HG02678 (cell line): ENCODE results near the gene RAB27B.
"Not testable (repeated sequence)": the region's sequence is repeated elsewhere in the genome, so short reads cannot be mapped to it uniquely, and the experiment has no call there.

ENCODE experiments used
- ATAC-seq: cut with Tn5 transposase; IDR thresholded peaks from one replicate; pipeline ENCODE4 v1.9.1; 2021; ENCODE audit warnings: mild to moderate bottlenecking, moderate library complexity; ENCODE audit not compliant: unreplicated experiment

The RAB27B gene

GRCh38 chr18:54828281-54828881 is at the start of gene RAB27B:
Gene RAB27B, plus strand, starts transcription at chr18:54828477. Its CDS starts 49,109 bp downstream, at chr18:54877586.
- ATAC-seq = peak; percentile 81

DNA sequence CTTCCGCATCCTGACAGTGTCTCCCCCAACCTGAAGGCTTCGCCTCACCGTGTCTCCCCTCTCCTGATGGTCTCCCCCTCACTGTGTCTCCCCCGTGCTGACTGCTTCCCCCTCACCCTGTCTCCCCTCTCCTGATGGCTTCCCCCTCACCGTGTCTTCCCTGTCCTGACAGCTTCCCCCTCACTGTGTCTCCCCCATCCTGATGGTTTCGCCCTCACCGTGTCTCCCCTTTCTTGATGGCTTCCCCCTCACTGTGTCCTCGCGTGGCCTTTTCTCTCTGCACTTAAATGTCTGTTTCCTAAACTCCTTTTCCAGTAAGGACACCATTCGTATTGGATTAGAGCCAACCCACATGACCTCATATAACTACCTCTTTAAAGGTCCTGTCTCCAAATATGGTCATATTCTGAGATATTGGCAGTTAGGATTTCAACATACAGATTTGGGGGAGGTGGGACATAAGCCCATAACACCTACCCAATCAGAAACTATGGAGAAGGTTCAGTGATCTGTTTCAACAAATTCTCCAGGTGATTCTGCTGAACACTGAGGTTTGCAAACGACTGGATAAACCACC is 47.9 kb upstream of the RAB27B start:
- ATAC-seq = no peak

GRCh38 chr18:54780970-54781369 is 47.3 kb upstream of the RAB27B start:
- no peak for ATAC-seq

- no peak for ATAC-seq
These were observed 45.1 kb upstream of the RAB27B start for GRCh38 chr18:54783139-54783538.

DNA sequence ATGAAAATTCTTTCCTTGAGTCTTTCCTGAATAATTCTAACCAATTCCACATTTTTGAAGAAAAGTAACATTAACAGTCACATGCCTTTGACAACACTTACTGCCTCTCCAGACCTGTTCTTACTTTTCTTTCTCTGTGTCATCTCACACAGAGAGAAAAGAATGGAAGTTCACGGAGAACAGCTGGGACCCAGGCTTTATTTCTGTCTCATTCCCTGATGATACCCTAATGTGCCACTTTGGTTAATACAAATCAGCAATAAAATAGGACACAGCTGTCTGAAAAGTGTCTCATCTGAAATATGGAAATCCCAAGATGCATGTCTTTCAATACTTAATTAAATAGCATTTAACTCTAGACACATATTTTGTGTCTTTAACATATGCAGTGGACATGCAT is 42.1 kb upstream of the RAB27B start:
- ATAC-seq = no peak

GRCh38 chr18:54787121-54787520 is 41.2 kb upstream of the RAB27B start:
- no peak for ATAC-seq

GRCh38 chr18:54787616-54788015 is 40.7 kb upstream of the RAB27B start:
- ATAC-seq = no peak

GRCh38 chr18:54790109-54790508 is 38.2 kb upstream of the RAB27B start:
- no peak for ATAC-seq

DNA sequence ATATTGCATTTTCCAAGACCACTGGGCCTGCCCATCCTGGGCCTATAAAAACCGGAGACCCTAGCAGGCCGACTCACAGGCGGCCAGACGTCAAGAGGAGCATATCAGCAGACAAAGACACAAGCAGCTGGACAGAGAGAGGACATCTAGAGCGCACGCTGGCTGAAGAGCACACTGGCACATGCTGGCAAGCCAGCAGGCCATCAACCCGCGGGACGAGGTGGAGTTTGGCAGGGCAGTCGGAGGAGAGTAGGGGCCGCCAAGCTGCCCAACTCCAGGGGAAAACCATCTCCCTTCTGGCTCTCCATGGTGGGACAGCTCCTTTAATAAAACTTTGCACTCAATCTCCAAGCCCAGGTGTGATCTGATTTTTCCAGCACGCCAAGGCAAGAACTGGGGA is 36.6 kb upstream of the RAB27B start:
- no peak for ATAC-seq

GRCh38 chr18:54792079-54792478 is 36.2 kb upstream of the RAB27B start:
- ATAC-seq = no peak

DNA sequence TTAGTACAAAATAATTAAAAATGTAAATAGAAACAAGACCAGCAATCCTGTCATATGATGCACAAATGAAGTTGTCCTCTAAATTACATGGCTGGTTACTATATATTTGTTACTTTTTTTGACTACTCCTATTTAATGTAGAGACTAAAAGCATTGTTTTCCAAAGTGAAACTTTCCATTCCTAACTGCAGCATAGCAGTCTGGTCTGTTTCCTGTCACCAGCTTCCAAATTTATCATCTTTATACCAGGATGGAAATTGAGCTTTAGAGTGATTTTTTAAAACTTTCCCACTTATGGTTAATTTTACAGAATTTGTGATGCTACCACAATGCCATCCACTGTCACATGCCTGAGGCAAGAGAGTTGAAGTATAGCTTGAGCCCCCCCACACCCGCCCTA is 33.5 kb upstream of the RAB27B start:
- no peak for ATAC-seq

DNA sequence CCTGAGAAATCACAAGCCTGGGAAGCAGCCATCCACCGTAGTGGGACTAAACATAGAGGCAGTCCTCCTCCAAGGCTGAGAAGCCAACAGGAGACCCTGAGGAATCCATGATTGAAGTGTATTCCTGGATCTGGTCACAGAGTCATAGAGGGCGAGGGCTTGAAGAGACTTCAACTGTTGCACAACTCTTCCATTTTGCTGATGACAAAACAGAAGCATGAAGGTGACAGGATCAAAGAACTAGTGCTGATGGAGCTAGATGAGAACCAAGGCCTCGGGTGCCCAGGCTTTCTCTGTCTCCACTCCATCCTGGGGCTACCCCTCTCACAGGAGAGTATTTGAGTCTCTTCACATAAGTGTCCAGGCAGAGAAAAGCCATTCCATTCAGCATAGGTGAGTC is 30.1 kb upstream of the RAB27B start:
- no peak for ATAC-seq

DNA sequence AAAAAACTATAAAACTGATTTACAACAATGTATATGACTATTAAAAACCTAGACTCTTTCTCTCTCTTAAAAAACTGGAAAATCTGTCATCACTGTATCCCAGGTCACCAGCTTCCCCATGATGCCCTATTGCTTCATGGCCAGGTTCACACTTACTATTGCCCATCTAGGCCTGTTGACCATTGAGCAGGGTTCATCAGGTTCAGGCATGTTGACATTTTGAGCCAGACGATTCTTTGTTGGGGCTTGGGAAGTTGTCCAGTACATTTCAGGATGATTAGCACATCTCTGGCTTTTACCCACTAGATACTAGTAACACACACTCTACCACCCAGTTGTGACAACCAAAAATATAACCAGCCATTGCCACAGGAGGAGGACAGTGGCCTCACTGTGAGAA is 26.9 kb upstream of the RAB27B start:
- ATAC-seq = no peak

DNA sequence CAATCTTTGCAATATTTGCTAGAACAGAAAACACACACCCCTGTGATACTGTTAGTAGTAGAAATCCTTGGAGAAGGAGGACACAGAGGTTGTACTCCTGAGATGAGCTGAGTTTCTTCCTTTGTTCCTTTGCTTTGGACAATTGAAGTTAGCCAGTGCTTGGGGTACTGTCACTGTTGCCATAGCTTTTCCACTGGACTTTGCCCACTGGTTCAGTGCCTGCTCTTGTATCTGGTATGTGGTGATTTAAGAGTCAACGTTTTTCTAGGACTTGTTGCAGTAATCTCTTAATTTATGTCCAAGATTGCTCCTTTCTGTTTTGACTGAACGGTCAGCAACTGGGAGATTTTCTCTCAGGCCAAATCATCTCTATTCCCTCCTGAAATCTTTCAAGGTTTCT is 26.1 kb upstream of the RAB27B start:
- ATAC-seq = no peak

DNA sequence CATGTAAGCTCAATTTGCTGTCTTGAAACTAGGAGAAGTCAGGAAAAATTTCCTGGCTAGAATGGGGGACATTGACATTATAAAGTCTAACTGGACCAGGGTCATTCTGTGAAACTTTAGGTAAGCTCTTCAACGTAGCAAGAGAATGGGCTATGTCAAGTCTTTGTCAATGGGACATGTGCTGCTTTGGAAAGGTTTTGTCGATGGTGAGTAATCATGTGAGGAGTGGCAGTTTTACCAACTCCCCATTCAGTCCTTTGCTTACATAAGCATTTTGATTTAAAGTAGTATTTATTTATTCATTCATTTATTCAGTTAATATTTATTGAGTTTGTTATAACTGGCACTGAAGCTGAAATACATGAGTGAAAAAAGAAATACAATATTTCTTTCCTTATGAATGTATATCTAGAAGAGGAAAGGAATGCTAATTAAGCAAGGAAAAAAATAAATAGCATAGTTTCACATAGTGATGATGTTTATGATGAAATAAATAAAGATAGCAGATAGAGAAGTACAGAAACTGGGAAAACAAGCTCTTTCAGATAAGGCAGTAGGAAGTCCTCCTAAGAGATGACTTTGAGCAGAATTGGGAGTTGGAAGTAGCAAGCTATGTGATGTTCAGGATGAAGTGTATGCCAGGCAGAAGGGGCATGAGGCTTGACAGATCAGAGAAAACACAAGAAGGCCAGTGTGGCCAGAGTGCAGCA is 25.4 kb upstream of the RAB27B start:
- ATAC-seq = no peak

- ATAC-seq = no peak
These were observed 22.5 kb upstream of the RAB27B start for GRCh38 chr18:54805571-54806334.

- ATAC-seq = no peak
These were observed 21.8 kb upstream of the RAB27B start for GRCh38 chr18:54806526-54806925.

GRCh38 chr18:54807303-54807702 is 21.0 kb upstream of the RAB27B start:
- no peak for ATAC-seq

- ATAC-seq = not testable (repeated sequence)
These were observed 17.6 kb upstream of the RAB27B start for GRCh38 chr18:54810662-54811061.

DNA sequence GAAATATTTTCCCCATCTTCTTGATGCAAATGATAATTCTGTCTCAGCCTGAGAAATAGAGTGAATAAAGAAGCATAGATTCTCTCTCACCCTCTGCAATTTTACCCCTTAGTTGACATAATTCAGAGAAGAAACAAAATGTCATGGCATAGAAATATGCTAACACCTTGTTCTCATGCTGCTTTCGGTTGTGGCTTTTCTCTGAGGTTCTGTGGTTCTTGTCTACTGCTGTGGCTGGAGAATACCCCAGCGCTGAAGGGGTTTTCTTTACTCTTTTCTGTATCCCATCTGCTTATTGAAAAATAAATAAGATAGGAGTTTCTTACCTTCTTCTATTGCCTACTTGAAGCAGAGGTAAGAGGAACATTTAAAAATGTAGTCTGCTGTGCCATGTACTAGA is 15.4 kb upstream of the RAB27B start:
- ATAC-seq = peak; percentile 76

DNA sequence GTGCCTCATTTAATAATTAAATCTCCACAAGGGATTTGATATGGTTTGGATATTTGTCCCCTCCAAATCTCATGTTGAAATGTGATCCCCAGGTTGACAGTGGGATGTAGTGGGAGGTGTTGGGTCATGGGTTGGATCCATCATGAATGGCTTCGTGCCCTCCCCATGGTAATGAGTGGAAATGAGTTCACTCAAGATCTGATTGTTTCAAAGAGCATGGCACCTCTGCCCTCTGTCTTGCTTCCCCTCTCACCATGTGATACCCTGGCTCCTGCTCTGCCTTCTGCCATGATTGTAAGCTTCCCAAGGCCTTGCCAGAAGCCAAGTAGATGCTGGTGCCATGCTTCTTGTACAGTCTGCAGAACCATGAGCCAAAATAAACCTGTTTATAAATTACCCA is 15.0 kb upstream of the RAB27B start:
- no peak for ATAC-seq
